ENCODE measurements around the gene LGALS4.

DNA sequence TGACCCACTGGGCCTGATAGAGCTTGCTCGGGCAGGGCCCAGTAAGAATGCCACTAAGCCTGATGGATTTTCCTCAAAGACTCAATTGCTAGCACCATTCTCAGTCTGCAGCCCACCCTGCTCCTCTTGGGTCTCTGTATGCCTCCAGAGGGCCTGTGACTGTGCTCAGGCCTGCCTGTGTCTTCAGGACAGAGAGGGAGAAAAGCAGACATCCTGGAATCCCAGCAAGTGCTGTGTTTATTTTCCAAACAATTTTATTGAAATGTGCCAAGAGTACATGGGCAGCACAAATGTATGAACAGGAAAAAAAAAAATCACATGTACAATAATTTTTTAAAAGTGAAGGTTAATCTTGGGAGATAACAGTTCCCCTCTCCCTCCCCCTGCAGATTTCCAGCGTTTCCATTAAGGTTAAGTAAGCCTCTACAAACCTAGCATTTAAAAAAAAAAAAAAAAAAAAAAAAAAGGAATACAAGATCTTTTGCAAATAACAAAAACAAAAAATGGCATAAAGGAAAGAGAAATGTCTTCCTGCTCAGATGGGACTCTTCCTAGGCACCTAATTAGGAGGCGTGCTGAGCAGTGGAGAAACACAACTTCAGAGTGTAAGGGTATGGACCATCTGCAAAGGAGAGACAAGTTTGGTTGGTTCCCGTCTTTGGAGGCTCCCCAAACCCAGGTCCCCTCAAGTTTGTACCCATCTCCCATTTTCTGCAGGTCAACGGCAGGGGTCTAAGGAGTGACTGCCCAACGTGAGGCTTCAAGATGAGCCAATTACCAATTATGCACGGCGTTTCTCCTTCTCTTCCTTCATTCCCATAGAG, 23.6 kb upstream of the LGALS4 start:
- no peak for TF ChIP-seq CTCF (conservative IDR thresholded peaks at IDR 0.05; ENCODE audit: low read length)
- no peak for TF ChIP-seq EZH2phosphoT487 (IDR thresholded peaks at IDR 0.05; ENCODE audit: borderline replicate concordance)
